Smooth muscle cell (in vitro differentiated cells): ENCODE data around the gene RAN. TPM values are rescaled to one million over a fixed set of nuclear protein-coding genes. Genes with fewer than 3 reads are reported as not detected.

Source experiments
- DNase-seq: peaks from one replicate; lab custom pipeline; 2025; ENCODE audit not compliant: unreplicated experiment; lab: John Stamatoyannopoulos, UW
- H2AFZ ChIP-seq: fragments of 200-600 bp; sonication (generic); 2 replicates; pipeline ENCODE4 v1.6.0; 2016; ENCODE audit warnings: antibody characterized with exemption, low read depth, mild to moderate bottlenecking
- H3F3A ChIP-seq: fragments of 200-600 bp; sonication (generic); 2 replicates; pipeline ENCODE4 v1.6.0; 2017; ENCODE audit warnings: antibody characterized with exemption, low read depth
- H3K27ac ChIP-seq: fragments of 200-600 bp; sonication (generic); 2 replicates; pipeline ENCODE4 v1.5.1; 2016; ENCODE audit warnings: low read depth, mild to moderate bottlenecking
- H3K27me3 ChIP-seq: fragments of 200-600 bp; sonication (generic); 2 replicates; pipeline ENCODE4 v1.6.1; 2016; ENCODE audit warnings: low read depth, mild to moderate bottlenecking
- H3K36me3 ChIP-seq: fragments of 200-600 bp; sonication (generic); 2 replicates; pipeline ENCODE4 v1.5.1; 2016; ENCODE audit warnings: low read depth
- H3K4me1 ChIP-seq: fragments of 200-600 bp; sonication (generic); 2 replicates; pipeline ENCODE4 v1.5.1; 2016; ENCODE audit warnings: low read depth
- H3K4me2 ChIP-seq: fragments of 200-600 bp; sonication (generic); 2 replicates; pipeline ENCODE4 v1.6.0; 2016; ENCODE audit warnings: mild to moderate bottlenecking
- H3K4me3 ChIP-seq: fragments of 200-600 bp; sonication (generic); 2 replicates; pipeline ENCODE4 v1.5.1; 2016; ENCODE audit warnings: mild to moderate bottlenecking
- H3K79me2 ChIP-seq: fragments of 200-600 bp; sonication (generic); 2 replicates; pipeline ENCODE4 v1.6.0; 2016; ENCODE audit warnings: low read depth, mild to moderate bottlenecking
- H3K9ac ChIP-seq: fragments of 200-600 bp; sonication (generic); 2 replicates; pipeline ENCODE4 v1.6.0; 2016; ENCODE audit warnings: low read depth
- H3K9me3 ChIP-seq: fragments of 200-600 bp; sonication (generic); replicated peaks from 2 replicates; pipeline ENCODE4 v1.5.1; 2016; ENCODE audit warnings: low read depth
- H4K20me1 ChIP-seq: fragments of 200-600 bp; sonication (generic); 2 replicates; pipeline ENCODE4 v1.6.0; 2016; ENCODE audit warnings: low read depth
- WGBS: methylation state at CpG from one replicate; pipeline ENCODE4 v1.1.7; 2016; ENCODE audit warnings: low lambda C conversion rate; 5-methylcytosine and 5-hydroxymethylcytosine counted together
- polyA plus RNA-seq: library from polyadenylated mRNA; unstranded; fragments of >200 nt; fragmentation: Nextera tagmentation; extraction: Ambion mirVana; gene quantifications from 2 replicates; pipeline ENCODE4 v1.2.1, GENCODE V29; 2016
- total RNA-seq: library from RNA; depleted of rRNA; stranded (reverse); fragments of >200 nt; gene quantifications from 2 replicates; pipeline ENCODE4 v1.2.3, GENCODE V29; 2014
- TF ChIP-seq, protein P1 (sequence below): fragments of 200-600 bp; sonication (generic); IDR thresholded peaks from 2 replicates; pipeline ENCODE4 v1.5.1; 2017; ENCODE audit warnings: borderline replicate concordance, mild to moderate bottlenecking, antibody characterized with exemption; ENCODE audit not compliant: insufficient read depth, poor library complexity, severe bottlenecking

Gene RAN
- total and polyA plus RNA-seq, 2 experiments from 2014 or later, result 367 to 595 TPM

DNA sequence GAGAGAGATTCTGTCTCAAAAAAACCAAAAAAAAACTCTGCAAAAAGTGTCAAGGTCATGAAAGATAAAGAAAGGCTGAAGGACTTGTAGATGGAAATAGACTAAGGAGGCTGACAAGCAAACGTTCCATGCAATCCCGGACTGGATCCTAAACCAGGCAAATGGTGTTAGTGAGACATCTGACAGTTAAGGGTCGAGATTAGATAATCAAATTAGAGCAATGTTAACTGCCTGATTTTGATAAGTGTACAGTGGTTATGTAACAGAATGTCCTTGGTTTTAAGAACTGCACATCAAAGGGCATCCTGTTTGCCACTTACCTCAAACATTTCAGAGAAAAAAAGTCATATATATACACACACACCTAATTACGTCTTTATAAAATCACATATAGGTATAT is 3.5 kb upstream of the RAN start:
- Histone ChIP-seq H3F3A (peaks cover 6% of the 10 kb centered on the region), H3K4me3 (no peak overlapping the region), H3K27me3 (no peaks in the 10 kb centered on the region), H3K4me1 (peaks cover 6% of the 10 kb centered on the region), H3K4me2 (no peak overlapping the region), H3K27ac (no peak overlapping the region), H3K9me3 (no peaks in the 10 kb centered on the region), H4K20me1 (peaks cover 10% of the 10 kb centered on the region), H3K9ac (no peak overlapping the region), H3K79me2 (peaks cover 11% of the 10 kb centered on the region), H2AFZ (no peak overlapping the region), H3K36me3 (no peaks in the 10 kb centered on the region)
- DNase-seq, result no peak
- TF ChIP-seq, protein P1, sequence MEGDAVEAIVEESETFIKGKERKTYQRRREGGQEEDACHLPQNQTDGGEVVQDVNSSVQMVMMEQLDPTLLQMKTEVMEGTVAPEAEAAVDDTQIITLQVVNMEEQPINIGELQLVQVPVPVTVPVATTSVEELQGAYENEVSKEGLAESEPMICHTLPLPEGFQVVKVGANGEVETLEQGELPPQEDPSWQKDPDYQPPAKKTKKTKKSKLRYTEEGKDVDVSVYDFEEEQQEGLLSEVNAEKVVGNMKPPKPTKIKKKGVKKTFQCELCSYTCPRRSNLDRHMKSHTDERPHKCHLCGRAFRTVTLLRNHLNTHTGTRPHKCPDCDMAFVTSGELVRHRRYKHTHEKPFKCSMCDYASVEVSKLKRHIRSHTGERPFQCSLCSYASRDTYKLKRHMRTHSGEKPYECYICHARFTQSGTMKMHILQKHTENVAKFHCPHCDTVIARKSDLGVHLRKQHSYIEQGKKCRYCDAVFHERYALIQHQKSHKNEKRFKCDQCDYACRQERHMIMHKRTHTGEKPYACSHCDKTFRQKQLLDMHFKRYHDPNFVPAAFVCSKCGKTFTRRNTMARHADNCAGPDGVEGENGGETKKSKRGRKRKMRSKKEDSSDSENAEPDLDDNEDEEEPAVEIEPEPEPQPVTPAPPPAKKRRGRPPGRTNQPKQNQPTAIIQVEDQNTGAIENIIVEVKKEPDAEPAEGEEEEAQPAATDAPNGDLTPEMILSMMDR, result no peak
- 61% methylated on average over 4 of the region's 4 CpGs for WGBS

DNA sequence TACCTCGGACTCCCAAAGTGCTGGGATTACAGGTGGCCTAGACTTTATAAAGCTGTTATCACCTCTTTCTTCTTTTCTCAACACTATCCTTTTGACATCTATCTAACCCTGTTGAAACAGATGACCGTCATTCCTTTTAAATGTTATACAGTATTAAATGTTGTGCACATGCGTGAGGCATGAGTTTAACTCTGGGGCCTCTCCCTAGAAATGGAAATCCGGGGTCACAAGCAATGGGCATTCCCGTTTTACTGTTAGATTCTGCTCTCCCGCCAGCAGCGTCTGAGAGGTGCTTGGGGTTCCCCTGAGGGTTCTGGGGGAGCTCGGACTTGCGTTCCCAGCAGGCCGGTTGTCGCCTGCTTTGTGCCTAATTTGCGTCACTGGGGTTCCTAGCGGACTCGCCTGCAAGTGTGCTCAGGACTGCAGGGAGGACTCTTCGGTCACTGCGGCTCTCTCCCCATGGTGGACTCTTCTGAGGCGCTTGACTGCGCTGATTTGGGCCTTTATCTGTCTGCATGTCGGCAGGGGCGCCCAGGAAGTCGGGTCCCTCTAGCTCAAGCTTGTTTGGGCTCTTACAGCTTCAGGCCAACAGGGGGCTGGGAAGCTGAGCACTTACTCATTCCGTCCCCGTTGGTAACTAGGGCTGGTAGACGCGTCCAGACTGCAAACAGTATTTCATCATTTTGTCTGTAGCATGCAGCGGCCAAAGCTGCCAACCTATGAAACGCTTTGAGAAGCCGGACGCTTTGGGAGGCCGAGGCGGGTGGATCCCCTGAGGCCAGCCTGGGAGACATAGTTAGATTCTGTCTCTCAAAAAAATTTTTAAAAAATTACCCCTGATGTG is 1.2 kb upstream of the RAN start:
- H3K9me3 ChIP-seq, result no peaks in the 10 kb centered on the region
- peak; percentile 45 for DNase-seq
- peaks cover 25% of the 10 kb centered on the region for H3K79me2 ChIP-seq
- H3K9ac ChIP-seq, result peak overlapping the region; percentile 78
- H3K4me3 ChIP-seq, result peak overlapping the region; percentile 74
- peak overlapping the region; percentile 93 for H3K27ac ChIP-seq
- H3K4me1 ChIP-seq, result peaks cover 24% of the 10 kb centered on the region
- TF ChIP-seq, protein P1, result peak; percentile 45
- 47% methylated on average over 31 of the region's 31 CpGs for WGBS
- H4K20me1 ChIP-seq, result peaks cover 32% of the 10 kb centered on the region
- H3K4me2 ChIP-seq, result peak overlapping the region; percentile 84
- H2AFZ ChIP-seq, result peak overlapping the region; percentile 44
- peaks cover 25% of the 10 kb centered on the region for H3F3A ChIP-seq
- H3K27me3 ChIP-seq, result no peaks in the 10 kb centered on the region
- peaks cover 17% of the 10 kb centered on the region for H3K36me3 ChIP-seq

DNA sequence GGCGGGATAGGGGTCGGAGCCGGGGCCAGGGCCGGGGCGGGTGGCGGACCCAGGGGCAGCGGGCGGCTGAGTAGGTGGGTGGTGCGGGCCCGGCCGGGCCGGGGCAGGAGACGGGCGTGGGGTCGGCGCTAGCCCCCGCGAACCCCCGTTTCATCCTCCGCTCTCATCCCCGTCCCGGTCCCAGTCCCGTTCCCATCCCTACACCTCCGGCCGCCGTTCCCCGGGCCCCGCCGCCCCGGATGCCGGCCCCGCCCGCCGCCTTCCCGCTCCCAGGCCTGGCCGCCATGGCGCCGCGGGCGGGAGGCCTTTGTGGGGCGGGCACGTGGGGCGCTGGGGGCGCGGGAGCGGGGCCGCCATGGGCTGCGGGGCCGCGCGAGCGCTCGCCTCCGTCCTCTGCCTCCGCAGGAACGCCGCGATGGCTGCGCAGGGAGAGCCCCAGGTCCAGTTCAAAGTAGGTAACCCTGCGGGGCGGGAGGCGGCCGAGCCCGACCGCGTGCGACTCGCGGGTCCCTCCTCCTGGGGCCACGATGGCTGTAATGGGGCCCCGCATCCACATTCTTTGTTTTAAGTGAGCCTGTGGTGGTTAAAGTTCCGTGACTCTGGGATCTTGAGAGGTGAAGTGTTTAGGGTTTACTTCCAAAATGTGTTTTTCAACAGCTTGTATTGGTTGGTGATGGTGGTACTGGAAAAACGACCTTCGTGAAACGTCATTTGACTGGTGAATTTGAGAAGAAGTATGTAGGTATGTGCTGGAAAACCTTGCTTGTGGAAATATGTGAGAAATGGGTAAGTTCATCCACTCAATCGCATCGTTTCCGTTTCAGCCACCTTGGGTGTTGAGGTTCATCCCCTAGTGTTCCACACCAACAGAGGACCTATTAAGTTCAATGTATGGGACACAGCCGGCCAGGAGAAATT is 572 bp downstream of the RAN start:
- peaks cover 41% of the 10 kb centered on the region for H3F3A ChIP-seq
- peak overlapping the region; percentile 85 for H3K9ac ChIP-seq
- peaks cover 25% of the 10 kb centered on the region for H3K79me2 ChIP-seq
- peaks cover 50% of the 10 kb centered on the region for H4K20me1 ChIP-seq
- TF ChIP-seq, protein P1, result no peak
- peak overlapping the region; percentile 15 for H2AFZ ChIP-seq
- peak overlapping the region; percentile 74 for H3K4me3 ChIP-seq
- 1% methylated on average over 25 of the region's 79 CpGs for WGBS
- peak overlapping the region; percentile 92 for H3K4me2 ChIP-seq
- H3K4me1 ChIP-seq, result peaks cover 24% of the 10 kb centered on the region
- H3K27ac ChIP-seq, result peak overlapping the region; percentile 79
- peak; percentile 53 for DNase-seq
- peaks cover 33% of the 10 kb centered on the region for H3K36me3 ChIP-seq
- no peaks in the 10 kb centered on the region for H3K27me3 ChIP-seq
- H3K9me3 ChIP-seq, result no peaks in the 10 kb centered on the region
